Posterior cingulate gyrus (tissue), 11 donors: ENCODE data around the gene GSK3B.

ENCODE experiments used
- DNase-seq, 10 donors: peaks; one replicate each; pipeline versions ENCODE4 v3.0.0 to v3.0.0-alpha.2; 2020 to 2021; ENCODE audit warnings: mixed read lengths in 3 of 10
- intact Hi-C: fragments of 100-400 bp; cut with DNase I; formaldehyde crosslinking; loops from one replicate; pipeline ENCODE4 v1.15.1; 2023

The GSK3B gene

GRCh38 chr3:120098710-120099109, 4.5 kb upstream of the GSK3B start:
- intact Hi-C loops: no loop called here

GRCh38 chr3:120095979-120096426, 1.8 kb upstream of the GSK3B start:
- DNase-seq: no peak
- intact Hi-C loops: no loop called here

More at GRCh38 chr3:120098710-120099109, 4.5 kb upstream of the GSK3B start:
- no peak for DNase-seq

- peak; percentile 64 to 97 (median 80) for DNase-seq
- intact Hi-C loops: no loop called here
Observed at GRCh38 chr3:120095226-120095978, 1.2 kb upstream of the GSK3B start.

GRCh38 chr3:120094776-120095225, 554 bp upstream of the GSK3B start:
- intact Hi-C loops: loop anchor here (5.0 kb wide), 2 partner anchors 202 to 252 kb away; partner anchors contain the start of gene LRRC58
- DNase-seq: peak; percentile 95 to 100 (median 100)

GRCh38 chr3:120093119-120093910, 932 bp downstream of the GSK3B start:
- peak in 1 of 10 donors; percentile 21 for DNase-seq
- intact Hi-C loops: loop anchor here (5.0 kb wide), 2 partner anchors 201 to 254 kb away; partner anchors contain the start of gene LRRC58

- DNase-seq: no peak
- intact Hi-C loops: loop anchor here (5.0 kb wide), 2 partner anchors 200 to 255 kb away; partner anchors contain the start of gene LRRC58
Observed at GRCh38 chr3:120092474-120092873, 1.8 kb downstream of the GSK3B start.

GRCh38 chr3:120090422-120090821, 3.8 kb downstream of the GSK3B start:
- intact Hi-C loops: loop anchor here (5.0 kb wide), 2 partner anchors 198 to 257 kb away; partner anchors contain the start of gene LRRC58
- DNase-seq: no peak

- DNase-seq: no peak
- intact Hi-C loops: no loop called here
Observed at GRCh38 chr3:120089089-120089488, 5.2 kb downstream of the GSK3B start.

GRCh38 chr3:120088622-120089021, 5.6 kb downstream of the GSK3B start:
- intact Hi-C loops: no loop called here

GRCh38 chr3:120081719-120082118, 12.5 kb downstream of the GSK3B start:
- intact Hi-C loops: no loop called here

More at GRCh38 chr3:120088622-120089021, 5.6 kb downstream of the GSK3B start:
- no peak for DNase-seq

GRCh38 chr3:120080836-120081235, 13.4 kb downstream of the GSK3B start:
- intact Hi-C loops: no loop called here
- DNase-seq: no peak

More at GRCh38 chr3:120081719-120082118, 12.5 kb downstream of the GSK3B start:
- DNase-seq: no peak

- DNase-seq: no peak
- intact Hi-C loops: no loop called here
Observed at GRCh38 chr3:120077731-120078130, 16.5 kb downstream of the GSK3B start.

- DNase-seq: no peak
- intact Hi-C loops: no loop called here
Observed at GRCh38 chr3:120072867-120073525, 21.3 kb downstream of the GSK3B start.

- intact Hi-C loops: no loop called here
Observed at GRCh38 chr3:120071259-120071658, 23.0 kb downstream of the GSK3B start.

GRCh38 chr3:120070263-120070981, 23.8 kb downstream of the GSK3B start:
- DNase-seq: no peak
- intact Hi-C loops: no loop called here

More at GRCh38 chr3:120071259-120071658, 23.0 kb downstream of the GSK3B start:
- DNase-seq: no peak

GRCh38 chr3:120067083-120067482, 27.2 kb downstream of the GSK3B start:
- intact Hi-C loops: no loop called here
- no peak for DNase-seq

- intact Hi-C loops: no loop called here
- DNase-seq: no peak
Observed at GRCh38 chr3:120066634-120067033, 27.6 kb downstream of the GSK3B start.

- DNase-seq: no peak
- intact Hi-C loops: no loop called here
Observed at GRCh38 chr3:120064641-120065040, 29.6 kb downstream of the GSK3B start.

GRCh38 chr3:120062474-120062873, 31.8 kb downstream of the GSK3B start:
- intact Hi-C loops: no loop called here
- no peak for DNase-seq
